Stimulated activated naive CD8-positive, alpha-beta T cell treated with anti-CD3 and anti-CD28 coated beads, Interleukin-15, amount 100 ng/mL, for 72 hours (primary cell): ENCODE data around the gene MAST1.

Experiments used
- ATAC-seq: fragments of 150-1000 bp; cut with Tn5 transposase; 2 replicates; pipeline ENCODE4 v1.10.0; 2021; ENCODE audit warnings: mild to moderate bottlenecking, moderate library complexity
- DNase-seq, 2 donors: peaks; one replicate each; pipeline ENCODE4 v3.0.0; 2021 to 2022
- H3K27ac Mint-ChIP-seq, 2 donors: one replicate each; pipeline ENCODE4 v1.8.0; 2022; ENCODE audit warnings: mild to moderate bottlenecking in 2 of 2, mixed read lengths in 2 of 2, moderate library complexity in 2 of 2
- H3K27me3 Mint-ChIP-seq: one replicate; pipeline ENCODE4 v1.8.0; 2022; ENCODE audit warnings: mixed read lengths
- H3K4me1 Mint-ChIP-seq: one replicate; pipeline ENCODE4 v1.8.0; 2022; ENCODE audit warnings: mild to moderate bottlenecking, mixed read lengths
- H3K4me3 Mint-ChIP-seq, 2 donors: one replicate each; pipeline ENCODE4 v1.8.0; 2022; ENCODE audit warnings: mild to moderate bottlenecking in 2 of 2, mixed read lengths in 2 of 2, moderate library complexity in 1 of 2
- H3K9me3 Mint-ChIP-seq, 2 donors: one replicate each; pipeline ENCODE4 v1.8.0; 2022; ENCODE audit warnings: mixed read lengths in 2 of 2

MAST1 gene

DNA sequence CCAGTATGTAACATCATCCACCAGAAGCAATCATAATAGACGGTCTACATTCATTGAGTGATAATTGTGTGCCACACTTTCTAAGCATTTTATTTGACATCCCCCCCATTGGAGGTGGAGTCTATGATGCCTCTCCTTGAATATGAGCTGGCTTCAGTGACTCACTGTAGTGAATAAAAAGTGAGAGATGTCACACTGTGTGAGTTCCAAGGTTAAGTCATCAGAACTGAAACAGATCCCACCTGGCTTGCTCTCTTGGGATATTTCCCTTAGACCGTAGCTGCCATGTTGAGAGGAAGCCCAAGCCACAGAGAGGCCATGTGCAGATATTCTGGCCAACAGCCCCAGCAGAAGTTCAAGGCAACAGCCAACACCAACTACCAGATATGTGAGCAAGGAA is 16.6 kb upstream of the MAST1 start:
- H3K4me1 Mint-ChIP-seq = peaks cover 11% of the 10 kb centered on the region
- DNase-seq = no peak
- H3K4me3 Mint-ChIP-seq = no peak overlapping the region
- peaks cover 22% of the 10 kb centered on the region for H3K27me3 Mint-ChIP-seq
- ATAC-seq = no peak
- peaks cover 0 to 4% of the 10 kb centered on the region in 2 donors for H3K9me3 Mint-ChIP-seq
- no peak overlapping the region for H3K27ac Mint-ChIP-seq

DNA sequence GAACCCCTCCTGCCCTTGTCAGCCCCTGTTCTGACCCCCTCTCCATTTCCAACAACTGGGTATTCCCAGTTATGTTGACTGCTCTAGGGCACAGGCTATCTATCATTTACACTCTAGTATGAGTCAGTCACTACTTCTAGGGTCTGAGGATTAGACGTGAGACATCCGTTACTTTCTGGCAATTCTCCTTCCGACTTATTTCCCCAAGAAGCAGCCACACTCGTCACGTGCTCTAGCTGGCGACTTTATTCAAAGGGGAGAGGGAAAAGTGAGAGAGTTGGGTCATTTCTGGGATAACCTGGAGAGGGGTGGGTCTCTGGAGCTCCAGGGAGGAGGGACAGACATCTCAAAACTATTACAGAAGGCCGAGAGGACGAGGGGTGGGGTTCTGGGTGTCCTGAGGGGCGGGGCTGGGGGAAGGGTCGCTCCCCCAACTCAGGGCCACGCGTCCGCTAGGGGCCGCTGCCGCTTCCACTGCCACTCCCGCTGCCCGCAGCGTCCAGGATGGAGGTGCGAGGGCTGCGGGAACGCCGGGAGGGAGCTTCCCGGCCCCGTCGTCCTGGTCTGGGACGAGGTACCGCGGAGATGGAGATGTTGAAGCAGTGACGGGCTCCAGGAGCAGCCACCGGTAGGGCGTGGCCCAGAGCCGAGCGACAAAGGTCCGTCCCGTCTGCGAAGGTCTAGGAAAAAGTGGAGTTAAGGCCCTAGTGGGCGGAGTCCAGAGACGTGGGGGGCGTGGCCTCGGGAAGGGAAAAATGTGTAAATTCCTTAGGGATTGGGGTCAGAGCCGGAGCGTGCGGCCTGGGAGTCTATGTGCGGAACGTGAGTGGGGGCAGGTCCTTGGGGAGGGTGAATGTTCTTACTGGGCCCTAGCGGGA is 12.8 kb upstream of the MAST1 start:
- Mint-ChIP-seq H3K27ac (no peak overlapping the region), H3K9me3 (peaks cover 0 to 4% of the 10 kb centered on the region in 2 donors), H3K4me1 (peaks cover 17% of the 10 kb centered on the region), H3K27me3 (peaks cover 60% of the 10 kb centered on the region), H3K4me3 (peak overlapping the region; percentile 24 to 65)
- ATAC-seq (peak; percentile 48), DNase-seq (no peak)

DNA sequence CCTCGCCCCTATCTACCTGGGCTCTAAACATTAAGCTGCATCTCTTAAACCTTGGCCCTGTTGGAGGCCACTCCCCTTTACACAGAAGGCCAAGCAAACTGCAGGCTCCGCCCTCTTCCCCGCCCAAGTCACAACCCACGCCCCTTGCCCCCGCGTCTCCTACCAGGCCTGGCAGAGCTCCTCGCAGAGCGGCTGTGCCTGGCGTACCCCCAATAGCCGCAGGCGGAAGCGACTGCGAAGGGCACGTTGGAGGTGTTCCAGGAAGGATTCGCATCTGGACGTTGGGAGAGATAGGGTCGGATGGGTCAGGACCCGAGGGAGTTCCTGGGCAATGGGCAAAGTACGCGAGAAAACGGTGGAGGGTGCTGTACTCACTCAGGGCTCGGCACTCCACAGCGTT is 9.8 kb upstream of the MAST1 start:
- peak; percentile 70 for ATAC-seq
- Mint-ChIP-seq H3K27me3 (peaks cover 90% of the 10 kb centered on the region), H3K4me3 (no peak overlapping the region), H3K27ac (no peak overlapping the region), H3K4me1 (peaks cover 30% of the 10 kb centered on the region), H3K9me3 (peaks cover 0 to 4% of the 10 kb centered on the region in 2 donors)
- peak in 1 of 2 donors; percentile 42 for DNase-seq

DNA sequence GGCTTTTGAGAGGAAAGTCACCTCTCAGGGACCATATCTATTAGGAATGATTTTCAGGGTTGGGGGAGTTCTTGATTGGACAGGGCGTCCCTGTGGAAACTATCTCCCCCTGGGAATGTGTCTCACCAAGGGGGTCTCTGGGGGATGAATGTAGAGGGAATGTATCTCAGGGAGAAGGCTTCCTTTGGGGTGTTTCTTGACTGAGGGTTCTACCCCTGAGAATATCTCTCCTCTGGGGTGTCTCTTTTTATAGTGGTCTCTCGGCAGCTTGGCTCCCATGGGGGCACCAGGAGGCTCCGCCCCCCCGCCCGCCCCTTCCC is 4.9 kb upstream of the MAST1 start:
- Mint-ChIP-seq H3K9me3 (peaks cover 0 to 4% of the 10 kb centered on the region in 2 donors), H3K4me1 (peaks cover 39% of the 10 kb centered on the region), H3K4me3 (peak overlapping the region; percentile 27 to 46), H3K27me3 (peaks cover 95% of the 10 kb centered on the region), H3K27ac (no peak overlapping the region)
- ATAC-seq (no peak), DNase-seq (no peak)

DNA sequence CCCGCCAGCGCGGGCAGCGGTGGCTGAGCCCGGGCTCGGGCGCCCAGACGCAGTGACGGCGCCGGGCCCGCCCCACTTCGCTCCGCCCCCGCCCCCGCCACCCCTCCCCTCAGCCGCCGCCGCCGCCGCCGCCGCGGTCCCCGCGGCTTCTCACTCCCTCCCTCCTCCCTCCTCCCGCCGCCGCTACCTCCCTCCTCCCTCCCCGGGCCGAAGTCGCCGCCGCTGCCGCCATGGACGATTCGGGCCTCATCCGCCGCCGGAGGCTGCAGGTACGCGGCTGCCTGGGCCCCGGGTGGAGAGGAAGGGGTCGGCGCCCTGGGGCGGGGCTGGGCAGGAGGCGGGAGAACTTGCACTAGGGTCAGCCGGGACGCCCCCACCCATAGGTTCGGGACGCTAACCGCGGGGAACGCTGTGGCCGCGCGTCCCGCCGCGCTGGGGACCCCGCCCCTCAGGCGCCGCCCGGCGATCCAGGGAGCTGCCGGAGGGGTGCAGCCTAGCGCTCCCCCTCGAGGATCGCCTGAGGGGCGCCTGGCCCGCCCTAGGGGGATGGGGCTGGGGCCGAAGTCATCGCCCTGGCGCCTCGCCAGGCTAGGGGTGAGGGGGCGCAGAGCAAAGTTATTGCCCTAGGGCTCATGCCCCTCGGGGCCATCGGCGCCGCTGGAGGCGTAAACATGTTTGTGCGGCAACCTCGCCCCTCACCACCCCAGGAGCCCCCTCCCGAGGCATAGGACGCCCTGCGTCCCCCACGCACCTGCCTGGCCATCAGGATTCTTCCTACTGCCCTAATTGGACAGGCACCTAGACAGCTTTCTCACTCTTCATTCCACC is 4.4 kb upstream of the MAST1 start:
- Mint-ChIP-seq H3K9me3 (peaks cover 0 to 4% of the 10 kb centered on the region in 2 donors), H3K4me1 (peaks cover 41% of the 10 kb centered on the region), H3K4me3 (peak overlapping the region; percentile 42 to 63), H3K27me3 (peaks cover 95% of the 10 kb centered on the region), H3K27ac (no peak overlapping the region)
- ATAC-seq = no peak
- peak in 1 of 2 donors; percentile 43 for DNase-seq

DNA sequence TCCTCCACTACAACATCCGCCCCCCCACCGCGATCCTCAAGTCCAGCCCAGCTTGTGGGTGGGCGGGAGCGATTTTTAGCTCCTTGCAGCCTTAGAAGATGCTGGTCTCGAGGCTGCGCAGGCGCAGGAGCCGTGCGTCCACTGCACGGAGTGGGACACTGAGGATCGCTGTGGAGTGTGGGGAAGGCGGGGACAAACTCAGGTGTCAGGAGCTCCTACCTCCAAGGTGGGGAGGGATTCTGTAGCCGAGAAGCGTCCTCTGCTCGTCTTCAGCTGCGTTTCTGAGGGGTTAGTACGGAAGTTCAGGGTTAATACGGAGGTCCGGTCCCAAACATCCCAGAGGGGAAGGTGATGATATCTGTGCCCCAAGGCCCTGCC is 3.8 kb upstream of the MAST1 start, which contains the start of gene RTBDN:
TSS of gene RTBDN (minus strand) at position 14 of the 378 bp plus-strand sequence. CDS start 4,600 bp downstream, outside the sequence.
- ATAC-seq = no peak

DNA sequence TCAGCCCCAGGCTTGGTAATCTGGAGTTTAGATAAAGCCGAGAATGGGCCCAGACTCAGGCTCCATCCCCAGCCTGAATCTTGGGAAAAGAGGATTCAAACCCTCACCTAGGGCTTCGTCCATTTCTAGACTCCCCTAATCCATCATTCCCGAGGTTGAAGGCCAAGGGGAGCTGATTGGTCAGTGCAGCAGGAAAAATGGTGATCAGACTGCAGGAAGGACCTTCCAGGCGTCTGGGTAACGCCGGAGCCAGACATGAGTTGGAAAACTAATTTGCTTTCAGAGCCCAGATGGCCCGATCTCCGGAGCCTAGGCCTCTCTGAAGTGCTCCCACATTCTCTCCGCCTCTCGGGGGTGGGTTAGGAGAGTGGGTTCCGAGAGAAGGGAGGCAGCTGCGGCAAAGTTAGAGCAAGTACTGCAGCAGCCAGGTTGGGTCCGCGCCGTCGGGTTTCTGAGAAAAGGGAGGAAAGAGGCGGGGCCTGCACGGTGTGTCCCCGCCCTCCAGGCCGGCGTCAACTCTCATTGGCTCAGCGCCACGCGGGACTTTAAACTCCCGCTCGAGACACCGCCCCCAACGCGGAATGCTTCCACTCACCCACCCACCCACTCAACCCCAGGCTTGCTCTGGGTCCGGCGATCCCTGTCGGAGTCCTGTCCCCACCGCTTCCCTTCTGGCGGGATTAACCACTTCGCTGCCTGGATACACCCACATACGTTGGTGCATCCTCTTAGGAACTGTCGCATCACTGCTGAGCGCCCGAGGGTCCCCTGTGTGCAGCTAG is 3.1 kb upstream of the MAST1 start:
- H3K4me1 Mint-ChIP-seq = peaks cover 49% of the 10 kb centered on the region
- peaks cover 95% of the 10 kb centered on the region for H3K27me3 Mint-ChIP-seq
- peak in 1 of 2 donors; percentile 43 for DNase-seq
- no peak for ATAC-seq
- H3K27ac Mint-ChIP-seq = no peak overlapping the region
- H3K9me3 Mint-ChIP-seq = peaks cover 0 to 4% of the 10 kb centered on the region in 2 donors
- no peak overlapping the region for H3K4me3 Mint-ChIP-seq

More for the DNA sequence above, 3.8 kb upstream of the MAST1 start, which contains the start of gene RTBDN:
- peaks cover 0 to 4% of the 10 kb centered on the region in 2 donors for H3K9me3 Mint-ChIP-seq
- peaks cover 95% of the 10 kb centered on the region for H3K27me3 Mint-ChIP-seq
- peak within 1 kb of the TSS; percentile 46 to 63 for H3K4me3 Mint-ChIP-seq
- peaks cover 47% of the 10 kb centered on the region for H3K4me1 Mint-ChIP-seq
- no peak for DNase-seq
- no peak within 1 kb of the TSS for H3K27ac Mint-ChIP-seq

DNA sequence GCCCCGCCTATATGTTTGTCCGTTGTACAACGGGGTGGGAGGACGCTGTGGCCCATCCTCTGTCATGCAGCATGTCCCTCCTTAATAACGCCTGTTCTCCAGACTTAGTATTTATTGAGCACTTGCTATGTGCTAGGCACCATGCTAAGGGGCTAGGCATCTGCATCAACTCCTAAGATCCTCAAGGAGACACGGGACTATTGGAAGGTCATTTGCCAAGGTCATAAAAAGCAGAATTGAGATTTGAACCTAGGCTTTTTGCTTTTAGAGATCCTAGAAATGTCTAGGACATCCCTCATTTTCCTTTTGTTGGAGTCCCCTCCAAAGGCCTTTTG is 1.8 kb upstream of the MAST1 start:
- H3K4me1 Mint-ChIP-seq = peaks cover 62% of the 10 kb centered on the region
- DNase-seq (no peak), ATAC-seq (no peak)
- no peak overlapping the region for H3K27ac Mint-ChIP-seq
- H3K4me3 Mint-ChIP-seq = no peak overlapping the region
- no peaks in the 10 kb centered on the region for H3K9me3 Mint-ChIP-seq
- peaks cover 95% of the 10 kb centered on the region for H3K27me3 Mint-ChIP-seq

DNA sequence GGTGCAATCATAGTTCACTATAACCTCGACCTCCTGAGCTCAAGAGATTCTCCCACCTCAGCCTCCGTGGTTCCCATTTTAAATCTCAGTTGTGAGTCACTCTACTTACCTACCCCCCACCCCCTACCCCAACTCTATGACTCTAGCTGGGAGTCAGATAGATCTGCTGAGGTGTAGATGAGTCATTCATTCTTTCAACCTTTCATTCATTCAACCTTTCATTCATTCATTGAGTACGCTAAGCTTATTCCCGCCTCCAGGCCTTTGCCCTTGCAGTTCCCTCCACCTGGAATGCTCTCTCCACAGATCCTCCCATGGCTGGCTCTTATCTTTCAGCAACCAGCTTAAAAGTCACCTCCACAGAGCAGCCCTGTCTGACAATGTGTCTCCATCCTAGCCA is 1.1 kb upstream of the MAST1 start:
- H3K9me3 Mint-ChIP-seq = no peaks in the 10 kb centered on the region
- no peak overlapping the region for H3K27ac Mint-ChIP-seq
- H3K27me3 Mint-ChIP-seq = peaks cover 95% of the 10 kb centered on the region
- ATAC-seq (peak; percentile 24), DNase-seq (no peak)
- no peak overlapping the region for H3K4me3 Mint-ChIP-seq
- peaks cover 64% of the 10 kb centered on the region for H3K4me1 Mint-ChIP-seq

DNA sequence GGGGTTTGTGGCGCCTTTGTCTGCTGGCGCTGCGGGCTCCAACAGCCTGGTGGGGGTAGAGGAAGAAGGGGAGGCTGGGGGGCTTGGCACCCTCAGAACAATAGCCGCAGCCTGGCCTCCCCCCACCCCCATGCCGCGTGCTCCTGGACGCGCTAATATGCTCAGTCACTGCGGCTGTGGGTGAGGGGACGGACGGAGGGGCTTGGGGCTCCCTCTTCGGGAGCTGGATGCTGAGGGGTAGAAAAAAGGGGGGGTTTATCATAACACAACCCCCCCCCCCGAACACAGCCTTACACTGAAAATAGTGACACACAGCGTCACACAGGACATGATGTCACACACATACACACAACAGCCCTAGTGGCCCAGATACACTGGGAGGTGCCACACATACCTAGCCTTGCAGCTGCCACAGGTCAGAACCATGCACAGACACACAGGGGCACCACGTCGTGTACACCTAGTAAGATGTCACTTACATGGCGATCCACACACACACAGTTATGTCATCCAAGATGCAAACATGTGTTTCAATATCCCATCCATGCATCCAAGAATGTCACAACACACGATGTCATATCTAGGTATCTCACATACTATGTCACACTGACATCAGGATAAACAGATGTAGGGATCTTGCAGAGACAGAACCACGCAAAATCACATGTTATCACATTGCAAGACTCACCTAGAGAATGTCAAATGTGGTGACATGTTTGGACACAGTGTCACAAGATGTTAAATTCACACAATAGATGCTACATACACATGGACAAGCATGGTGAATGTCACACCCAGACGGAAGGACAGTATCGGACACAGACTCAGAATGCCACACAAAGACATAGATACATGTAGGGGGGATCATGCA is 806 bp downstream of the MAST1 start:
- Mint-ChIP-seq H3K4me3 (peak overlapping the region; percentile 61 to 76), H3K27me3 (peaks cover 100% of the 10 kb centered on the region), H3K9me3 (no peaks in the 10 kb centered on the region), H3K27ac (no peak overlapping the region), H3K4me1 (peaks cover 51% of the 10 kb centered on the region)
- peak; percentile 58 for ATAC-seq
- DNase-seq = no peak

DNA sequence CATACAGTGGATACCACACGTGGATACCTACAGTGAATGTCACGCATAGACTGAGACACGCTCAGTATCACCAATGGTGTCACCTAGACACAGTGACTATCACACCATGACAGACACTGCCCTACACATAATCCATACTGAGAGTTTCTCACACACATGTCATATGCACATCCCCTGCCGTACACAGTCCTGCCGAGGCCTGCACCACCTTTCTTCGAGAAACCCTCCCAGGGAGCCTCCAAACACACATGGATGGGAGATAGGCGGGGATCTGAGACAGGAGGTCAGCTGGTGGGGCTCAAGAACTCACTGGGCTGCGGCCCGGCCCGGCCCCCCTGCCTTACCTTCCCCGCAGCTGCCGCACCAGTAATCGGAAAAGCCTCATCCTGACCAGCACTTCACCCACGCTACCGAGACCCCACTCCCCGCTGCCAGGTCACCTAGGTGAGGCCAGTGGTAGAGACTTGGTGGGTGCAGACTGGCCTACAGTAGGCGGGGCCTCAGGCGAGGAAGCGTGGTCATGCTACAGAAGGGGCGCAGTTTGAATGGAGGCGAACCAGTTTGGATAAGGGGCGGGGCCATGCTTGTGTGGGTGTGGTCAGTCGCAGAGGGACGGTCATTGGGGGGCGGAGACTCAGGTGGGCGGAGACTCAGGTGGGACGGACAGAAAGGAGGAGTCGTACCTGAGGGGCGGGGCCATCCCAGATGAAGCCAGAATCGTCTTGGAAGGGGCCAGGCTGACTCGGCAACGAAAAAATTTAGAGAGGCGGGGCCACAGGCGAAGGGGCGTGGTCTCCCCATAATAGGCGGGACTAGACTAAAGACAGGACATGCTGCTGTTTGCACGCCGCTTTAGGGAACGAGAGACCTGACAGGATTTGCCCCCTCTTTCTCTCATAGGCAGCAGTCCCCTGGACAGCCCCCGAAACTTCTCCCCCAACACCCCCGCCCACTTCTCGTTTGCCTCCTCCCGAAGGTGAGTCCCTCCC is 2.1 kb downstream of the MAST1 start:
- DNase-seq = peak; percentile 63 to 68
- Mint-ChIP-seq H3K4me3 (peak overlapping the region; percentile 49 to 67), H3K4me1 (peaks cover 41% of the 10 kb centered on the region)

DNA sequence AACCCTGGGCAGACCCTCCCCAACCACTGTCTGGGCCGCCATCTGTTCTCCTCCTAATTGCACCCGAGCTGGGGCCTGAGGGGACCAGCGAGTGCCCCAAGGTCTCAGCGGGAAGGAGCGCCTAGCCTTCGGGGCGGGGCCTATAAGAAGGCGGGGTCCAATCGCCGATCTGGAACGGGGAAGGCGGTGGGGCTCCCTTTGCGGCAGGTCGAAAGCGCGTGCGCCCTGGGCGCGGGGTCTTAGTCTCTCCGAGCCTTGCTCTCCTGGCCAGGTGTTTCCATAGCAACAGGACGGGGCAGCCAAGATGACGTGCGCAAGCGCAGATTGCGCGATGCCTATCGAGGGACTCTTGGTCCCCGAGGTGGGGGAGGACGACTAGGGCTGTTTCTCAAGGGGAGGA is 2.8 kb downstream of the MAST1 start:
- peaks cover 91% of the 10 kb centered on the region for H3K27me3 Mint-ChIP-seq
- no peak overlapping the region for H3K27ac Mint-ChIP-seq
- H3K4me3 Mint-ChIP-seq = peak overlapping the region; percentile 49 to 67
- no peaks in the 10 kb centered on the region for H3K9me3 Mint-ChIP-seq
- no peak for ATAC-seq
- peaks cover 40% of the 10 kb centered on the region for H3K4me1 Mint-ChIP-seq
- peak in 1 of 2 donors; percentile 33 for DNase-seq

More for the DNA sequence above, 2.1 kb downstream of the MAST1 start:
- Mint-ChIP-seq H3K27me3 (peaks cover 96% of the 10 kb centered on the region), H3K27ac (no peak overlapping the region), H3K9me3 (no peaks in the 10 kb centered on the region)
- peak; percentile 44 for ATAC-seq

DNA sequence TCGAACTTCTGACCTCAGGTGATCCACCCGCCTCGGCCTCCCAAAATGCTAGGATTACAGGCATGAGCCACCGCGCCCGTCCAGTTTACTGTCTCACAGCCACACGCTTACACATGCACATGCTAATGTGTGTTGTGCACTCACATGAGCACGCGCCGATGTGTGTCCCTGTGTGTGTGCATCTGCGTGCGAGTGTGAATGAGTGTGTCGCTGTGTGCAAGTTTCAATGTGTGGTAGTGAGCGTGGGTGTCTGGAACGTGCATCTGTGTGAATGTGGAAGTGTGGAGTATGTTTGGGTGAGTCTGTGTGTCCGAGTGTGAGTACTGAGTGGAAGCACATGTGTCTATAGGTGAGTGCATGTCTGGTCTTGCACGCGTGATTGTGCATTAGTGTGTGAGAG is 4.2 kb downstream of the MAST1 start:
- peaks cover 37% of the 10 kb centered on the region for H3K4me1 Mint-ChIP-seq
- H3K4me3 Mint-ChIP-seq = no peak overlapping the region
- no peaks in the 10 kb centered on the region for H3K9me3 Mint-ChIP-seq
- DNase-seq = no peak
- H3K27me3 Mint-ChIP-seq = peaks cover 91% of the 10 kb centered on the region
- H3K27ac Mint-ChIP-seq = no peak overlapping the region
- ATAC-seq = no peak

DNA sequence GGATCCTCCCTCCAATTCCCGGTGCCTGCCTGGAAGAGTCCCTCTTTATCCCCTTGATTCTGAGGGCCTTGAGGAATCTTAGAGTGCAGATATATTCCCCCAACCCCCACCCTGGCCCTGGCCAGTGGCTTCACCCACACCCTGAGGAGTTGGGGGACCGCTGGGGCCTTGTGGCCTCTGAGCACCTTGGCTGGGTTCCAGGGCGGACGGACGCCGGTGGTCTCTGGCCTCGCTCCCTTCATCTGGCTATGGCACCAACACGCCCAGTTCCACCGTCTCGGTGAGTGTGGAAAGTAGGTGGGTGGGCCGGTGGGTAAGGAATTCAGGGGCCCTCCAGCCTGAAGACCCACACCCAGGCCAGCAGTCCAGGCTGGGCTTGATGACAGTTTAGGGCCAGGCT is 5.0 kb downstream of the MAST1 start:
- ATAC-seq = no peak
- H3K4me1 Mint-ChIP-seq = peaks cover 41% of the 10 kb centered on the region
- no peak overlapping the region for H3K27ac Mint-ChIP-seq
- no peaks in the 10 kb centered on the region for H3K9me3 Mint-ChIP-seq
- no peak overlapping the region for H3K4me3 Mint-ChIP-seq
- DNase-seq = no peak
- H3K27me3 Mint-ChIP-seq = peaks cover 88% of the 10 kb centered on the region
